HG02623 (cell line): ENCODE data around the gene IPO11.
"Not testable (repeated sequence)": the region's sequence is repeated elsewhere in the genome, so short reads cannot be mapped to it uniquely, and the experiment has no call there.

Source experiments
- ATAC-seq: cut with Tn5 transposase; IDR thresholded peaks from one replicate; pipeline ENCODE4 v1.9.1; 2021; ENCODE audit warnings: moderate library complexity; ENCODE audit not compliant: unreplicated experiment

The IPO11 gene

GRCh38 chr5:62640446-62640845 lies 227.9 kb downstream of the IPO11 start:
- ATAC-seq = no peak

GRCh38 chr5:62642468-62642867 lies 229.9 kb downstream of the IPO11 start:
- ATAC-seq = no peak

- ATAC-seq = no peak
Observed at GRCh38 chr5:62643556-62644451, 231.2 kb downstream of the IPO11 start.

GRCh38 chr5:62645223-62645622 lies 232.7 kb downstream of the IPO11 start:
- no peak for ATAC-seq

- no peak for ATAC-seq
Observed at GRCh38 chr5:62647241-62647640, 234.7 kb downstream of the IPO11 start.

- no peak for ATAC-seq
Observed at GRCh38 chr5:62649025-62649424, 236.5 kb downstream of the IPO11 start.

- no peak for ATAC-seq
Observed at GRCh38 chr5:62649476-62650113, 237.0 kb downstream of the IPO11 start.

GRCh38 chr5:62650197-62650596 lies 237.6 kb downstream of the IPO11 start:
- ATAC-seq = no peak

- ATAC-seq = no peak
Observed at GRCh38 chr5:62652225-62652624, 239.7 kb downstream of the IPO11 start.

- no peak for ATAC-seq
Observed at GRCh38 chr5:62653001-62653863, 240.7 kb downstream of the IPO11 start.

GRCh38 chr5:62653864-62654575 lies 241.5 kb downstream of the IPO11 start:
- no peak for ATAC-seq

- not testable (repeated sequence) for ATAC-seq
Observed at GRCh38 chr5:62657772-62658171, 245.2 kb downstream of the IPO11 start.

GRCh38 chr5:62661126-62661525 lies 248.6 kb downstream of the IPO11 start:
- no peak for ATAC-seq

- no peak for ATAC-seq
Observed at GRCh38 chr5:62662521-62662920, 250.0 kb downstream of the IPO11 start.

GRCh38 chr5:62671479-62671878 lies 258.9 kb downstream of the IPO11 start:
- ATAC-seq = no peak

- not testable (repeated sequence) for ATAC-seq
Observed at GRCh38 chr5:62676596-62676995, 264.0 kb downstream of the IPO11 start.
